GM12891 (cell line): ENCODE results near the gene ZNF280B.
"Not testable (repeated sequence)": the region's sequence is repeated elsewhere in the genome, so short reads cannot be mapped to it uniquely, and the experiment has no call there.

Experiments
- DNase-seq: peaks from one replicate; pipeline ENCODE4 v3.0.0; 2011; ENCODE audit warnings: low spot score; ENCODE audit not compliant: insufficient read length
- FAIRE-seq: peaks from 2 replicates; lab custom pipeline; 2011; peaks lifted over from hg19 to GRCh38; lab: Jason Lieb, UNC
- PAX5 ChIP-seq: IDR thresholded peaks from 2 replicates; pipeline ENCODE4 v1.6.1; 2011; ENCODE audit warnings: low read length, moderate library complexity, mild to moderate bottlenecking; ENCODE audit not compliant: insufficient read depth, severe bottlenecking
- POLR2A ChIP-seq: IDR thresholded peaks from 2 replicates; pipeline ENCODE4 v1.6.1; 2011; ENCODE audit warnings: low read depth, low read length, control low read depth
- POLR2AphosphoS5 ChIP-seq: IDR thresholded peaks from 2 replicates; pipeline ENCODE4 v1.6.1; 2011; ENCODE audit warnings: low read depth, low read length, control low read depth
- POU2F2 ChIP-seq: IDR thresholded peaks from 2 replicates; pipeline ENCODE4 v1.6.1; 2011; ENCODE audit warnings: low read depth, mild to moderate bottlenecking, control low read depth, low read length, moderate library complexity
- SPI1 ChIP-seq: IDR thresholded peaks from 2 replicates; pipeline ENCODE4 v1.6.1; 2011; ENCODE audit warnings: low read depth, low read length, control low read depth
- TAF1 ChIP-seq: IDR thresholded peaks from 2 replicates; pipeline ENCODE4 v1.6.1; 2011; ENCODE audit warnings: low read depth, low read length, control low read depth

The ZNF280B gene

DNA sequence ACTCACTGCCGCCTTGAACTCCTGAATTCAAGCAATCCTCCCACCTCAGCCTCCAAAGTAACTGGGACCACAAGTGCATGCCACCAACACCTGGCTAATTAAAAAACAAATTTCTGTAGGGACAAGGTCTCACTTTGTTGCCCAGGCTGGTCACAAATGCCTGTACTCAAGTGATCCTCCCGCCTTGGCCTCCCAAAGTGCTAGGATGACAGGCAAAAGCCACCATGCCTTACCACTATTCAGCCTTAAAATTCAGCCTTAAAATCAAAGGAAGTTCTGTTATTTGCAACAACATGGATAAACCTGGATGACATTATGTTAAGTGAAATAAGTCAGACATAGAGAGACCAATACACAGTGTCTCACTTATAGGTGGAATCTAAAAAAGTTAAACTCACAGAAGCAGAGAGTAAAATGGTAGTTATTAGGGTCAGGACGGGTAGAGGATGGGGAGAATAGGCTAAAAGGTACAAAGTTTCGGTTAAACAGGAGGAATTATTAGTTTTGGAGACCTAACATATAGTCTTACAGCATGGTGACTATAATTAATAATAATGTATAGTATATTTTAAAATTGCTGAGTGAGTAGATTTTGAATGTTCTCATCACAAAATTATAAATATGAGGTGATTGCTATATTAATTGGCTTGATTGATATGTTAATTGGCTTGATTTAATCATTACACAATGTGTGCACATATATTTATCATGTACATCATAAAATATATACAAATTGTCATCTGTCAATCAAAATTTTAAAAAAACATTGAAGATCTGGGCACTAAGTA is 17.8 kb upstream of the ZNF280B start:
- no peak for DNase-seq
- FAIRE-seq: no peak
- no peak for TF ChIP-seq TAF1
- no peak for TF ChIP-seq SPI1
- no peak for TF ChIP-seq POLR2AphosphoS5
- TF ChIP-seq PAX5: no peak
- no peak for TF ChIP-seq POLR2A
- TF ChIP-seq POU2F2: no peak

DNA sequence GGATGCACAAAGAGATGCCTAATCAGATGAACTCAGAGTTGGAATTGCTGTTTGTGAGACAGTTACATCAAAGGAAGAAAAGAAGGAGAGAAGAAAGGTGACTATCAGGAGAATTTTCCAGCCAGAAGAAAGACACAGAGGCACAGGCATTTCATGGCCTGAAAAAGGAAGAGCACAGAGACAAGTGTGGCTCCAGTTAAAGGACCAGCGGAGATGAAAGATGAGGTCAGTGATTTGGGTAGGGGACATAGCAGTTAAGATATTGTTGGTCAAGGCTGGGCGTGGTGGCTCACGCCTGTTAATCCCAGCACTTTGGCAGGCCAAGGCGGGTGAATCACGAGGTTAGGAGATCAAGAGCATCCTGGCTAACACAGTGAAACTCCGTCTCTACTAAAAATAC is 15.0 kb upstream of the ZNF280B start:
- FAIRE-seq: no peak
- no peak for DNase-seq
- TF ChIP-seq POLR2AphosphoS5 (no peak), SPI1 (no peak), PAX5 (no peak), POU2F2 (no peak), TAF1 (no peak), POLR2A (no peak)

GRCh38 chr22:22521631-22522030 is 13.1 kb upstream of the ZNF280B start:
- FAIRE-seq: no peak
- TF ChIP-seq POLR2AphosphoS5 (no peak), PAX5 (no peak), TAF1 (no peak), SPI1 (no peak), POLR2A (no peak), POU2F2 (no peak)
- DNase-seq: no peak

DNA sequence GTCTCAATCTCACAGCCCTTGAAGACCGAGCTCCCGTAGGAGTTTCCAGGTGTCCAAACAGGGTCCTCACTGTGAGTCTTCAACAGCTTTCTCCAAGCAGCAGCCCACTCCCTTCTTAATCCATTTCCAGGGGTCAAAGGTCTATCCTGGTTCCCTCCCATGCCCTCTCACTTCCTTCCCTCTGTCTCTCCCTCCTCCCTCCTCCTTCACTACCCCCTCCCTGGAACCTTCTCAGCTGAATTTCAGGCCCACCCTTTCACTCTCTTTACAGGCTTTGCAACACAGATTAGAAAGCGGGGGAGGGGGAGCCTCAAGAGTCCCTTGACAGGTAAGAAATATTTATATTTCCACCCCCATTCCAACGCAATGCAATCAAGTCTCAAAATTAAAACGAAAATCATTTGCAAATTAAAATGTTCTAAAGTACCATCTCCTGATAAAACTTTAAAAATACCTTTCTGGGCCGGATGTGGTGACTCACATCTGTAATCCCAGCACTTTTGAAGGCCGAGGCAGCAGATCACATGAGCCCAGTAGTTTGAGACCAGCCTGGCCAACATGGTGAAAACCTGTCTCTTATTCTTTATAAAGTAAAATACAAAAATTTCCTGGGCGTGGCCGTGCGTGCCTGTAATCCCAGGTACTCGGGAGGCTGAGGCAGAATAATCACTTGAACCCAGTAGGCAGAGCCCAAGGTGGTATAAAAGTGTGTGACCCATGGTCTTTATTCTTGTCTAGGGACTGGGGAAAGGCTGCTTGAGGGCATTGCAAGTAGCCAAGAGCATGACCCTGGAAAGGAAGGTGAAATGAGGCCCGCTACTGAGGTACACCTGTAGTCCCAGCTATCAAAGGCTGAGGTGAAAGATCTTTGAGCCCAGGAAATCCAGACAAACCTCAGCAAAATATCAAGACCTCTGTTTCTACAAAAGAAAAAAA is 12.4 kb upstream of the ZNF280B start:
- TF ChIP-seq TAF1 (no peak), POLR2A (no peak), POU2F2 (no peak)
- DNase-seq (no peak), FAIRE-seq (no peak)

- no peak for TF ChIP-seq POU2F2
- TF ChIP-seq TAF1: no peak
- no peak for TF ChIP-seq SPI1
- no peak for TF ChIP-seq PAX5
- no peak for TF ChIP-seq POLR2AphosphoS5
- TF ChIP-seq POLR2A: no peak
- FAIRE-seq (no peak), DNase-seq (no peak)
These were observed 11.6 kb upstream of the ZNF280B start, which contains the start of gene ZNF280A for GRCh38 chr22:22520020-22520656. ZNF280A (minus strand) TSS chr22:22520270; CDS start chr22:22515630, 4,640 bp downstream.

DNA sequence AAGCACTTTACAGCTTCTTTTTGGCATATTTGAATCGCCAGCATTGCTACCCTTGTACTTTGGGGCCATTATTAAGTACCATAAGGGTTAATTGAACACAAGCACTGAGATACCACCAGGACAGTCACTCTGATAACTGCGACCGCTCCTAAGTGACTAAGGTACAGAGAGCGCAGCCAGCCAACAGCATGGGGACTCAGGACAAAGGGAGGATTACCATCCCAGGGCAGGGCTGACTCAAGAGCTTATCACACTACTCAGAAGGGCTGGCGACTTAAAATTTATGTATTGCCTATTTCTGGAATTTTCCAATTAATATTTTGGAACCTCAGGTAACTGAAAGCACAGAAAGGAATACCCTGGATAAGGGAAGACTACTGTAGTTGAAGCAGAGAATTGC is 11.0 kb upstream of the ZNF280B start:
- FAIRE-seq (no peak), DNase-seq (no peak)
- TF ChIP-seq POLR2AphosphoS5 (no peak), POU2F2 (no peak), PAX5 (no peak), TAF1 (no peak), SPI1 (no peak), POLR2A (no peak)

GRCh38 chr22:22516992-22517391 is 8.4 kb upstream of the ZNF280B start:
- FAIRE-seq (no peak), DNase-seq (no peak)
- TF ChIP-seq PAX5 (no peak), POLR2AphosphoS5 (no peak), TAF1 (no peak), SPI1 (no peak), POLR2A (no peak), POU2F2 (no peak)

DNA sequence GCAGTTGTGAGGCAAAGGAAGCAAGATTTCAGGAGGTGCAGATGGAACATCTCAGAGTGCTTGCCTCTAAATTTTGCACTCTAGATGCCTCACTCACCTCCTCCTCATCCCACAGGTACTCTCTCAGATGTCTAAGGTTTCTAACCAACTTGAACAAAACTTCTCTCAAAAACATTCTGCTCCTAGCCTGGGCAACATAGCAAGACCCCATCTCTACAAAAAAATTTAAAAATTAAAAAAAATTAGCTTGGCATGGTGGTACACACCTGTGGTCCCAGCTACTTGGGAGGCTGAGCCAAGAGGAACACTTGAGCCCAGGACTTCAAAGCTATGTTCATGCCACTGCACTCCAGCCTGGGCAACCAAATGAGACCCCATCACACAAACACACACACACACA is 7.3 kb upstream of the ZNF280B start:
- DNase-seq: no peak
- FAIRE-seq: no peak
- TF ChIP-seq POLR2AphosphoS5 (no peak), TAF1 (no peak), PAX5 (no peak), POU2F2 (no peak), POLR2A (no peak), SPI1 (no peak)

DNA sequence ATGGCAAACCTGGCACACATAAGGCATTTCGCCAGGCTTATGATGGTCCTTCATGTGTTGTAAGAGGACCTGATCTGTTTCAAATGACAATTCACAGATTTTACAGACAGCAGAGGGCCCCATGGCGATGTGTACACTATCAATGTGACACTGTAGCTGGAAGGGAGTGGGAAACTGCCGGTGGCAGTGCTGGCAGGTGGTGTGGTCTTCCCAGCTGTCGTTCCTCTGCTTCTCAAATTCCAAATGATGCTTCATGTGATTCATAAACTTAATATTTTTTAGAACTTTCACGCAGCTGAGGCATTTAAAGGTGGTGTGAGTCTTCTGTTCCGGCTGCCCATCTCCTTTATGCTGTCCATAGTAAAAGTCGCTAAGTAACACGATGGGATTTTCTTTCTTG is 5.9 kb upstream of the ZNF280B start:
- not testable (repeated sequence) for FAIRE-seq

GRCh38 chr22:22513619-22514018 is 5.1 kb upstream of the ZNF280B start:
- no peak for FAIRE-seq
- DNase-seq: no peak
- TF ChIP-seq SPI1: no peak
- TF ChIP-seq POLR2AphosphoS5: no peak
- TF ChIP-seq POLR2A: no peak
- no peak for TF ChIP-seq PAX5
- TF ChIP-seq TAF1: no peak
- no peak for TF ChIP-seq POU2F2

More for the DNA sequence above, 5.9 kb upstream of the ZNF280B start:
- DNase-seq: not testable (repeated sequence)
